Mesothelial cell of epicardium (in vitro differentiated cells): ENCODE data around the gene MED25. TPM values are rescaled to one million over a fixed set of nuclear protein-coding genes. Genes with fewer than 3 reads are reported as not detected.

Experiments used
- DNase-seq, 2 experiments: peaks; one replicate each; pipeline ENCODE4 v3.0.0; 2021; ENCODE audit warnings: low spot score in 2 of 2; ENCODE audit not compliant: unreplicated experiment in 2 of 2
- H3K27ac Mint-ChIP-seq: 2 replicates; pipeline ENCODE4 v1.8.0; 2021; ENCODE audit warnings: mixed read lengths
- H3K27me3 Mint-ChIP-seq: 2 replicates; pipeline ENCODE4 v1.8.0; 2021; ENCODE audit warnings: low read depth, mixed read lengths
- H3K36me3 Mint-ChIP-seq: 2 replicates; pipeline ENCODE4 v1.8.0; 2021; ENCODE audit warnings: mixed read lengths
- H3K4me1 Mint-ChIP-seq: 2 replicates; pipeline ENCODE4 v1.8.0; 2021; ENCODE audit warnings: mixed read lengths
- H3K4me3 Mint-ChIP-seq: 2 replicates; pipeline ENCODE4 v1.8.0; 2021; ENCODE audit warnings: mild to moderate bottlenecking, moderate library complexity, mixed read lengths
- H3K9me3 Mint-ChIP-seq: 2 replicates; pipeline ENCODE4 v1.8.0; 2021; ENCODE audit warnings: mixed read lengths
- CTCF ChIP-seq: fragments of 200-600 bp; sonication (generic); IDR thresholded peaks from one replicate; pipeline ENCODE4 v1.5.0; 2021; ENCODE audit warnings: antibody characterized with exemption; ENCODE audit not compliant: unreplicated experiment
- total RNA-seq: library from RNA; stranded (reverse); gene quantifications from 3 replicates; pipeline ENCODE4 v1.2.1, GENCODE V29; 2021

The MED25 gene
- total RNA-seq, 1 donor from 2014 or later, result 103 TPM

DNA sequence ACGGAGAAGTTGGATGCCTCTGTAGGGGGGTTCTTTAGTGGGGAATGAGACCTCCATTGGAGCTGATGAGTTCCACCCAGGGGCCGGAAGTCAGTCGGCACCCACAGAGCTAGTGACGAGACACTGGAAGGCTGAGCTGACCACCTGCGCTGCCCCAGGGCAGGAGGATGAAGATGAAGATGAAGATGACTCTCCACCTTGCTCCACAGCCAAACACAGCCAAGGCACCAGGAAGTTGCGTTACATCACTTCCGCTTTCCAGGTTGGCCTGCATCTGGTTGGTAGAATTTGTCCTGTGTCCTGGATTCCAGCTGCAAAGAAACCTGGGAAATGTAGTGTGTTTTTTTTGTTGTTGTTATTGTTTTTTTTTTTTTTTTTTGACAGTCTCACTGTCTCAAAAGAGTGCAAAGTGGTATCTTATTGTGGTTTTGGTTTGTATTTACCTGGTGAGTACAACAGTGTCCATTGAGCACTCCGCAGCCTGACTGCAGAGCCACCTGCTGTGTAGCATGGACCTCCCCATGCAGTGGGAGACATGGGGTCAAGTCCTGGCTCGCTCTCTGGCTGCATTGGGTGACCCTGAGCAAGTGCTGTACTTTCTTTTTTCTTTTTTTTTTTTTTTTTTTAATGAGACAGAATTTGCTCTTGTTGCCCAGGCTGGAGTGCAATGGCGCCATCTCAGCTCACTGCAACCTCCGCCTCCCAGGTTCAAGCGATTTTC is 61.3 kb downstream of the MED25 start:
- Mint-ChIP-seq H3K27me3 (no peaks in the 10 kb centered on the region), H3K9me3 (no peaks in the 10 kb centered on the region), H3K36me3 (peaks cover 29% of the 10 kb centered on the region), H3K4me1 (peaks cover 19% of the 10 kb centered on the region), H3K4me3 (no peak overlapping the region), H3K27ac (no peak overlapping the region)
- DNase-seq, result no peak
- TF ChIP-seq CTCF, result no peak

- no peak overlapping the region for H3K27ac Mint-ChIP-seq
- H3K36me3 Mint-ChIP-seq, result peaks cover 37% of the 10 kb centered on the region
- DNase-seq, result no peak
- no peak for TF ChIP-seq CTCF
- H3K4me3 Mint-ChIP-seq, result no peak overlapping the region
- no peaks in the 10 kb centered on the region for H3K27me3 Mint-ChIP-seq
- H3K4me1 Mint-ChIP-seq, result peaks cover 19% of the 10 kb centered on the region
- no peaks in the 10 kb centered on the region for H3K9me3 Mint-ChIP-seq
These were observed 62.2 kb downstream of the MED25 start for GRCh38 chr19:49880162-49880869.

DNA sequence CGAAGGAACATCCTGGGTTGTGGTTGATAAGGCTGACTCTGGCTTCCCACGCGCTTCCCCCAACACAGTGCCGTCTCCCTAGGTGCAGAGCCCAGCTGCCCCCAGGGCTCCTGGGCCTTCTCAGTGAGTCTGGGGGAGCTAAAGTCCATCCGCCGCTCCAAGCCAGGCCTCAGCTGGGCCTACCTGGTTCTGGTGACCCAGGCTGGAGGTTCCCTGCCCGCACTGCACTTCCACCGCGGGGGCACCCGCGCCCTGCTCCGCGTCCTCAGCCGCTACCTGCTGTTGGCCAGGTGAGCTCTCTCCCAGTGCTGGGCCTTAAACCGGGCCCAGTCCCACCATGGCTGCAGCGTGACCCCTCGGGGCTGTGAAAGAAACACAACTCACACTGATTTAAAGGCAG is 63.1 kb downstream of the MED25 start:
- H3K9me3 Mint-ChIP-seq, result no peaks in the 10 kb centered on the region
- no peak overlapping the region for H3K27ac Mint-ChIP-seq
- DNase-seq, result no peak
- TF ChIP-seq CTCF, result no peak
- H3K27me3 Mint-ChIP-seq, result no peaks in the 10 kb centered on the region
- peaks cover 39% of the 10 kb centered on the region for H3K36me3 Mint-ChIP-seq
- peaks cover 14% of the 10 kb centered on the region for H3K4me1 Mint-ChIP-seq
- H3K4me3 Mint-ChIP-seq, result no peak overlapping the region

- Mint-ChIP-seq H3K27me3 (no peaks in the 10 kb centered on the region), H3K27ac (no peak overlapping the region), H3K36me3 (peaks cover 43% of the 10 kb centered on the region), H3K9me3 (no peaks in the 10 kb centered on the region), H3K4me3 (no peak overlapping the region), H3K4me1 (peaks cover 14% of the 10 kb centered on the region)
- no peak for DNase-seq
- TF ChIP-seq CTCF, result no peak
These were observed 63.7 kb downstream of the MED25 start for GRCh38 chr19:49881672-49882394.

GRCh38 chr19:49882643-49883042 is 64.6 kb downstream of the MED25 start:
- Mint-ChIP-seq H3K9me3 (no peaks in the 10 kb centered on the region), H3K27ac (no peak overlapping the region), H3K4me1 (peaks cover 14% of the 10 kb centered on the region), H3K27me3 (no peaks in the 10 kb centered on the region), H3K4me3 (no peak overlapping the region), H3K36me3 (peaks cover 43% of the 10 kb centered on the region)
- no peak for TF ChIP-seq CTCF
- no peak for DNase-seq
